SKM-1 treated with dmso at 0.1 percent for 144 hours (cell line): ENCODE results near the gene SLCO4A1.

ENCODE experiments used
- DNase-seq: peaks from one replicate; lab custom pipeline; 2025; ENCODE audit not compliant: unreplicated experiment; lab: John Stamatoyannopoulos, UW

SLCO4A1 gene

GRCh38 chr20:62642051-62642665 lies at the start of gene SLCO4A1:
Gene SLCO4A1 (plus strand): TSS chr20:62642503. CDS start chr20:62656455, 13,952 bp downstream.
- DNase-seq = peak; percentile 80

DNA sequence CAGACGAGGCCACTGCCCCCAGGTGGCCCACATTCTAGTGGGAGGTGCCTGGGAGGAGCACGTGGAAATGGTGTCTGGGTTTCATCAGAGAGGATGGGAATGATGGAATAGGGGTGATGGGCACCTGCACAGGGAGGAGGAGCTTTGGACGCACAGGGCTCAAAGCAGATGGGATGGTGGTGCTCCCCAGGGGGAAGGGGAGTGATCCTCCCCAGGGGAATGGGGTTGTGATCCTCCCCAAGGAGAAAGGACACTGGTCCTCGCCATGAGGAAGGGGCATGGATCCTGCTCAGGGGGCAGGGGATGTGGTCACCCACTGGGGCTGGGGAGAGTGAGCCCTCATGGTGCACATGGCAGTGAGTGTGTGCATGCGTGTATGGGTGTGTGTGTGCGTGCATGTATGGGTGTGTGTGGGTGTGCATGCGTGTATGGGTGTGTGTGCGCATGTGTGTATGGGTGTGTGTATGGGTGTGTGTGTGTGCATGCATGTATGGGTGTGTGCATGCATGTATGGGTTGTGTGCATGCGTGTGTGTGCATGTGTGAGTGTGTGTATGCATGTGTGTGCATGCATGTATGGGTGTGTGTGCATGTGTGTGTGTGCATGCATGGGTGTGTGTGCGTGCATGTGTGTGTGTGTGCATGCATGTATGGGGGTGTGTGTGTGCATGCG lies 49.7 kb upstream of the SLCO4A1 start:
- DNase-seq = no peak

GRCh38 chr20:62593616-62594015 lies 48.7 kb upstream of the SLCO4A1 start:
- DNase-seq = no peak

- no peak for DNase-seq
Observed at GRCh38 chr20:62595069-62595468, 47.2 kb upstream of the SLCO4A1 start.

- DNase-seq = no peak
Observed at GRCh38 chr20:62595491-62595890, 46.8 kb upstream of the SLCO4A1 start.

DNA sequence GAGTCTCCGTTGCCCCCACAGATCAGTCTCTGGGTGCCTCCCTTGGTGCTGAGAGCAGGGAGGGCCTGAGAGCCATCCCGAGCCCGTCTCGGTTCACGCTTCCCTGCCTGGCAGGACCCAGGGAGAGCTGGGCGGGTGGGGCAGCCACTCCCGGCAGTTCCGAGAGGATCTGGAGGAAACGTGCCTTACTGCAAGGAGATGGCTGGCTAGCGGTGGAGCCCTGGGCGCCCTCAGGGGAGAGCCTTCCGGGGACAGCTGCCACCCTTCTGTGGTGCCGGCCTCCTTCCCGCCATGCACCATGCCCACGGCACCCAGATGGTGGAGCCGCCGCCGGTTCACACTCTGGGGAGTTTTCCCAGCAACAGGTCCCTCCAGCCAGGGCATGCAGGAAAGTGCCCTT lies 45.8 kb upstream of the SLCO4A1 start:
- DNase-seq = no peak

- DNase-seq = no peak
Observed at GRCh38 chr20:62596921-62597320, 45.4 kb upstream of the SLCO4A1 start.

- no peak for DNase-seq
Observed at GRCh38 chr20:62597416-62598115, 44.7 kb upstream of the SLCO4A1 start.

GRCh38 chr20:62598761-62599194 lies 43.5 kb upstream of the SLCO4A1 start:
- no peak for DNase-seq

GRCh38 chr20:62599216-62600110 lies 42.8 kb upstream of the SLCO4A1 start:
- DNase-seq = no peak

DNA sequence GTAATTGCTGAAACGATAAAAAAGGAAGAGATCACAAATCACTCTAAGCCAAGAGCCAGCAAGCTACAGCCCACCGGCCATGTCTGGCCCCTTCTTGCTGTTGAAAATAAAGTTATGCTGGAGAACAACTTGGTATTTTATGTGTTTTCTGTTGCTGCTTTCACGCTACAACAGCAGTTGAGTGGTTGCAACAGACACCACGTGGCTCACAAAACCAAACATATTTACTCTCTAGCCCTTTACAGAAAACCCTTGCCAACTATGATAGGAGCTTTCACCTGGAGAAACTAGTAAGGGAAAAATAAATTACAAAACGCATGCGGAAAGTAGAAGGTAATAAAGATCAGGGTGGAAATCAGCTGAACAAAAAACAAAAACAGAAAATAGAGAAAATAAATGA lies 41.1 kb upstream of the SLCO4A1 start:
- DNase-seq = no peak

DNA sequence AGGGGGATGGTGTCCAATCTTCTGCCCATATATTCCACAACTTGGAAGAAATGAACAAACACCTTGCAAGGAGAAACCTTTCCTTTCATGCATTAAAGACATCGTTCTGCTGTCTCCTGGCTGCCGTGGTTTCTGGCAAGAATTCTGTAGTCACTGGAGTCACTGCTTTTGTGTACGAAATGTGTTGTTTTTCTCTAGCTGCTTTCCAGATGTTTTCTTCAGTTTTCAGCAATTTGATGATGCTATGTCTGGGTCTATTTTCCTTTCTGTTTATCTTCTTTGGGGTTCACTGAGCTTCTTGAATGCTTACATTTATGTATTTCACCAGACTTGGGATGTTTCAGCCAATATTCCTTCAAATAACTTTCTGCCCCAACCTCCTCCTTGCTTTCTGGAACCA lies 40.6 kb upstream of the SLCO4A1 start:
- DNase-seq = no peak

GRCh38 chr20:62602550-62602949 lies 39.8 kb upstream of the SLCO4A1 start:
- peak; percentile 83 for DNase-seq

DNA sequence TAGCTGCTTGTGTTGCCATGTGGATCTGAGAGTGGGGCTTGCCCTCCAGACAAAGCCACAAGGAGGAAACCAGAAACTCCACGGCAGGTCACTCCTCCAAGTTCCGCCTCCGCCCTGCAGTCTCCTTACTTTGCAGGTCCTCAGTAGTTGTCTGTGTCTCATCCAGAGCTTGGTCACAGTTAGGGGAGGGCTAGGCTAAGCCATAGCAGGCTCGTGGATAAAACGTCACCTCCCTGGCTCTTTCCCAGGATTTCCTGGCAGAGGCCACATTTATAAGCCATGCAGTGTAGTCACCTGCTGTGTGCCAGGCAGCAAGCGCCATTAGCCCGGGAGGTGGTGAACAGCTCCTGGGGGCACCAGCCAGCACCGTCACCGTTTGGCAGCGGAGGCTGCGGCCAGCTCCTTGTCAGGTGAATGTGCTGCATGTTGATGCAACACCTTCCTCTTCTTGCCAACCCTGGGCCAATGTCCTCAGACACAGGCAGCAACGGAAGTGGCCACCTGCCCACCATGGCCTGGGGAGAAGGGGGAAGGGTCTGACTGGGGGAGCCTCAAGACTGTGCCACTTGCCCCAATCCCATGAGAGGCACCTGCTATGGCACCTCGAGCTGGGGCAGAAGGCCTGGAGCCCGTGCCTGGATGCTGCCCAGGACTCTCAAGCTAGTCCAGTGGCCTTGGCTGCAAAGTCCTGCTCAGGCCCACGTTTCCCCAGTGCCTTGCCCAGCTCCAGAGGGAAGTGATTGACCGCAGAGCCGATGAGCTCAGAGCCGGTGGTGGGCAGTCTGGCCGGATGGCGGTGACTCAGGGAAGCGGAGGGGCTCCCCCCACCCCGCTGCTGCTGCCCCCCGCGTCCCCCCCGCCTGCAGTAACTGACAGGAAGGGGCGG lies 39.0 kb upstream of the SLCO4A1 start:
- DNase-seq = peak; percentile 91

GRCh38 chr20:62603907-62604785 lies 38.2 kb upstream of the SLCO4A1 start:
- DNase-seq = no peak

GRCh38 chr20:62604796-62605195 lies 37.5 kb upstream of the SLCO4A1 start:
- no peak for DNase-seq

GRCh38 chr20:62605236-62605943 lies 36.9 kb upstream of the SLCO4A1 start:
- DNase-seq = peak; percentile 51

DNA sequence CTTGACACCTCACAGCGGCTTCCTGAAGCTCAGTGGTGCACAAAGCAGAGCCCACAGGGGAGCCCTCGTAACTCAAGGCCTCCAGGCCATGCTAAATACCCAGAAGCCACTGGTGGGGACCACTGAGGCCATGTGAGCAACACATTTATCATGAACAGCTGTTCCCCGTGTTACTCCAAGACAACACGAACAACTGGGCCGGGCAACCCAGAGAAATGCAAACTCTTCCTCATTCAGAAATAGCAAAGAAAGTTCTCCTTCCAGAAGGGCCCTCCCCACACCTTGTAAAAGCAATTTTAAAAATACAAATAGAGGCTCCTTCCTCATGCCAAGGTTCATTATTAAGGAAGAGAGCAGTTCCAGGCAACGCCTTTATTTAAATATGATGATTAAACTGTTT lies 36.3 kb upstream of the SLCO4A1 start:
- DNase-seq = peak; percentile 35
